OCI-LY1 (cell line): ENCODE results near the gene ARHGEF17.
A peak's percentile ranks its signal among the peaks of the same experiment; 100 is the strongest.

Experiments used
- H2AFZ ChIP-seq: fragments of 200-600 bp; sonication (generic), shearing (Covaris generic); 2 replicates; pipeline ENCODE4 v1.6.0; 2014; ENCODE audit warnings: antibody characterized with exemption, mild to moderate bottlenecking, low read length
- H3F3A ChIP-seq: fragments of 200-600 bp; sonication (generic), shearing (Covaris generic); 2 replicates; pipeline ENCODE4 v1.6.0; 2014; ENCODE audit warnings: mild to moderate bottlenecking, antibody characterized with exemption, low read length, moderate library complexity; ENCODE audit not compliant: insufficient read depth
- H3K27ac ChIP-seq: fragments of 200-600 bp; sonication (generic); 2 replicates; pipeline ENCODE4 v1.5.1; 2014; ENCODE audit warnings: low read length, mixed run types, mild to moderate bottlenecking, low read depth; ENCODE audit not compliant: poor library complexity, severe bottlenecking
- H3K27me3 ChIP-seq: fragments of 200-600 bp; sonication (generic); 2 replicates; pipeline ENCODE4 v1.6.0; 2014; ENCODE audit warnings: antibody characterized with exemption, mild to moderate bottlenecking, low read length, moderate library complexity; ENCODE audit not compliant: insufficient read depth
- H3K36me3 ChIP-seq: fragments of 200-600 bp; sonication (generic); 2 replicates; pipeline ENCODE4 v1.6.1; 2014; ENCODE audit warnings: mild to moderate bottlenecking, antibody characterized with exemption, low read length, moderate library complexity, mixed read lengths; ENCODE audit not compliant: insufficient read depth
- H3K4me1 ChIP-seq: fragments of 200-600 bp; sonication (generic); 2 replicates; pipeline ENCODE4 v1.5.1; 2014; ENCODE audit warnings: mild to moderate bottlenecking, low read length, moderate library complexity; ENCODE audit not compliant: insufficient read depth, severe bottlenecking
- H3K4me2 ChIP-seq: fragments of 200-600 bp; sonication (generic), shearing (Covaris generic); 2 replicates; pipeline ENCODE4 v1.6.1; 2014; ENCODE audit warnings: low read length
- H3K4me3 ChIP-seq: fragments of 200-600 bp; sonication (generic); 2 replicates; pipeline ENCODE4 v1.5.1; 2014; ENCODE audit warnings: low read length, low read depth, mild to moderate bottlenecking, mixed read lengths; ENCODE audit not compliant: poor library complexity, severe bottlenecking
- H3K79me2 ChIP-seq: fragments of 200-600 bp; shearing (Covaris generic); 2 replicates; pipeline ENCODE4 v1.6.1; 2016; ENCODE audit warnings: mixed run types, low read length, mixed read lengths; ENCODE audit not compliant: insufficient read depth
- H3K9ac ChIP-seq: fragments of 200-600 bp; sonication (generic), shearing (Covaris generic); 2 replicates; pipeline ENCODE4 v1.6.1; 2014; ENCODE audit warnings: mild to moderate bottlenecking, low read length, mixed read lengths
- H3K9me2 ChIP-seq: fragments of 200-600 bp; sonication (generic), shearing (Covaris generic); 2 replicates; pipeline ENCODE4 v1.6.1; 2014; ENCODE audit warnings: low read depth, mild to moderate bottlenecking, low read length, mixed read lengths
- H3K9me3 ChIP-seq: fragments of 200-600 bp; shearing (Covaris generic); 2 replicates; pipeline ENCODE4 v1.6.1; 2014; ENCODE audit warnings: low read length, mixed read lengths
- H4K20me1 ChIP-seq: fragments of 200-600 bp; sonication (generic), shearing (Covaris generic); 2 replicates; pipeline ENCODE4 v1.6.0; 2016; ENCODE audit warnings: mild to moderate bottlenecking, low read length; ENCODE audit not compliant: insufficient read depth
- EZH2 ChIP-seq: fragments of 200-600 bp; sonication (generic), shearing (Covaris generic); IDR thresholded peaks from 2 replicates; pipeline ENCODE4 v1.8.0; 2017; ENCODE audit warnings: borderline replicate concordance, mixed run types, mild to moderate bottlenecking, antibody characterized with exemption, low read length, moderate library complexity, mixed read lengths
- TF ChIP-seq, protein P1 (sequence below): fragments of 200-600 bp; sonication (generic), shearing (Covaris generic); IDR thresholded peaks from 2 replicates; pipeline ENCODE4 v1.5.1; 2017; ENCODE audit warnings: mild to moderate bottlenecking, antibody characterized with exemption, low read length, moderate library complexity, mixed read lengths

ARHGEF17 gene

DNA sequence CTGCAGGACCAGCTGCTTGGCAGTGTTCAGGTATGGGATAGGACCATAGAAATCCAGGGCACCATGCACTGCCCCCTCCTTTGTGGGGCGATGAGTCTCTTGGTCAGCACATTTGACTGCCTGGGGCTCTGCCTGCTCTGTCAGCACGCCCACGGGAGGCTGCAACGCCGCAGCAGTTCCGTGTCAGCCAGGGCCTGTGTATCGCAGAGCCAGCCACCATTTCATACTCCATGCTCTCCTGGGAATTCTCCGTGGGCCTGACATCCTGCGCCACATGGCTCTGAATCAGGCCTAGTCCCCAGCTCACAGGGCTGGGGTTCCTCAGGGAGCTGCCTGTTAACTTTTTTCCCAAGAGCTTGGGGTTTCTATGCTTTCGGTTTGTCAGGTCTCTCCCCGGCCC lies 51.3 kb downstream of the ARHGEF17 start:
- Histone ChIP-seq H3K27ac (no peak overlapping the region), H4K20me1 (no peaks in the 10 kb centered on the region), H3K79me2 (no peaks in the 10 kb centered on the region), H2AFZ (no peak overlapping the region), H3K9me2 (no peaks in the 10 kb centered on the region), H3K36me3 (no peaks in the 10 kb centered on the region), H3K27me3 (no peaks in the 10 kb centered on the region), H3K4me1 (peaks cover 4% of the 10 kb centered on the region), H3F3A (no peaks in the 10 kb centered on the region), H3K9ac (no peak overlapping the region), H3K4me3 (no peak overlapping the region), H3K4me2 (no peak overlapping the region), H3K9me3 (no peaks in the 10 kb centered on the region)
- no peak for TF ChIP-seq EZH2
- TF ChIP-seq, protein P1, sequence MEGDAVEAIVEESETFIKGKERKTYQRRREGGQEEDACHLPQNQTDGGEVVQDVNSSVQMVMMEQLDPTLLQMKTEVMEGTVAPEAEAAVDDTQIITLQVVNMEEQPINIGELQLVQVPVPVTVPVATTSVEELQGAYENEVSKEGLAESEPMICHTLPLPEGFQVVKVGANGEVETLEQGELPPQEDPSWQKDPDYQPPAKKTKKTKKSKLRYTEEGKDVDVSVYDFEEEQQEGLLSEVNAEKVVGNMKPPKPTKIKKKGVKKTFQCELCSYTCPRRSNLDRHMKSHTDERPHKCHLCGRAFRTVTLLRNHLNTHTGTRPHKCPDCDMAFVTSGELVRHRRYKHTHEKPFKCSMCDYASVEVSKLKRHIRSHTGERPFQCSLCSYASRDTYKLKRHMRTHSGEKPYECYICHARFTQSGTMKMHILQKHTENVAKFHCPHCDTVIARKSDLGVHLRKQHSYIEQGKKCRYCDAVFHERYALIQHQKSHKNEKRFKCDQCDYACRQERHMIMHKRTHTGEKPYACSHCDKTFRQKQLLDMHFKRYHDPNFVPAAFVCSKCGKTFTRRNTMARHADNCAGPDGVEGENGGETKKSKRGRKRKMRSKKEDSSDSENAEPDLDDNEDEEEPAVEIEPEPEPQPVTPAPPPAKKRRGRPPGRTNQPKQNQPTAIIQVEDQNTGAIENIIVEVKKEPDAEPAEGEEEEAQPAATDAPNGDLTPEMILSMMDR = no peak

DNA sequence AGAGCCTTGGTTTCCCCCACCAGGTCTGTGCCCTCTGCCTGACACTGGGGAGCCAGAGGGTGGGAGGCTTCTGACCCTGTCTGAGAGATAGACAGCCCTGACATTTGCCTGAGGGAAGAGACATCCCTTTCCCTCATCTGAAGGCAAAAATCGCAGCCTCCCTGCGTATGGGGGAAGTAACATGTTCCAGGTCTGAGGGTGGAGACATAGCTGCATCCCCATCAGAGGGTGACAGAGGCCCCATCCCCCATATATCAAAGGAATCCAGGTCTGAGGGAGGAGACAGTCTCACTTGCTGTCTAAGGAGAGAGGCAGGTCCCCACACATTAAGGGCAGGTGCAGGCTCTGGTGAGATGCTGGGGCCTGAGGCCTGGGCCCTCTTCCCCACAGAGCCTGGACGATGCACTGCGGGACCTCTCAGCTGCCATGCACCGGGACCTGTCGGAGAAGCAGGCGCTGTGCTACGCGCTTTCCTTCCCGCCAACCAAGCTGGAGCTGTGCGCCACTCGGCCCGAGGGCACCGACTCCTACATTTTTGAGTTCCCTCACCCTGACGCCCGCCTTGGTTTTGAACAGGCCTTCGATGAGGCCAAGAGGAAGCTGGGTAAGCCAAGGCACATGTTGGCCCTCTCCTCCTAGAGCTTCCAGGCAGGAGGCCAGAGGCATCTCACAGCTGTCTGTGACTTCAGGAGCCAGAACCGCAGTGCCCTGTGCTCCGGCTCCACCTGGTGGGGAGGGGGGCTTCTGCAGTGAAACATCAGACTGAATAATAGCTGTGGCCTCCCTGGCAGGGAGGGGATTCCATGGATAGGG lies 52.1 kb downstream of the ARHGEF17 start:
- Histone ChIP-seq H3K4me1 (peaks cover 4% of the 10 kb centered on the region), H3F3A (no peaks in the 10 kb centered on the region), H3K9me2 (no peaks in the 10 kb centered on the region), H3K36me3 (no peaks in the 10 kb centered on the region), H4K20me1 (no peaks in the 10 kb centered on the region), H2AFZ (no peak overlapping the region), H3K9me3 (no peaks in the 10 kb centered on the region), H3K27me3 (no peaks in the 10 kb centered on the region), H3K9ac (no peak overlapping the region), H3K4me2 (no peak overlapping the region), H3K4me3 (no peak overlapping the region), H3K79me2 (no peaks in the 10 kb centered on the region), H3K27ac (no peak overlapping the region)
- no peak for TF ChIP-seq EZH2
- TF ChIP-seq, protein P1 = peak; percentile 51; the same call in 1 of the 2 replicates

DNA sequence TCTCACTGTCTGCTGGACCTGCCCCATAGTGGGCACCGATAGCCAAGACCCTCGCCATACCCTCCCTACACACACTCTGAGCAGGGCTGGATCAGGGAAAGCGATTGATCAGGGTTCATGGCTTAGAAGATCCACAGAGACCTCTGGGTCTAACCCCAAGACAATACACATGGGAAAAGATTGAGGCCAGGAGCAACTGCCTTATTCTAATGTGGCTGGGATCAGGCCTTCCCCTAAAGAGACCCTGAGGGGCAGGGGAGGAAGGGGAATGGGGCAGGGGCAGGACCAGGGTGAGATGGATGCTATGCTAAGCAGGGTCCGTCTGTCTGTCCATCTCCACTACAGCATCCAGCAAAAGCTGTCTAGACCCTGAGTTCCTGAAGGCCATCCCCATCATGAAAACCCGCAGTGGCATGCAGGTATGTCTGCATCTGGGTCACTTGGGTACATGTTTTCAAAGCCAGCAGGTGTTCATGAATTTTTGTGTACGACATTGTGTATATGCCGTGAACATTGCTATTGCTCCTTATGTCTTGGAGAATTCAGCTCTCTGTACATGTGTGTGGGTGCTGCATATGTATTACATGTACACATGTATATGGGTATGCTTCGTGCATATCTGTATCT lies 52.8 kb downstream of the ARHGEF17 start:
- H3K79me2 ChIP-seq = no peaks in the 10 kb centered on the region
- H3K9me3 ChIP-seq = no peaks in the 10 kb centered on the region
- no peak for TF ChIP-seq EZH2
- TF ChIP-seq, protein P1 = 0 out of 2 replicates have a peak, but pooled peaks have one; percentile 2
- H3K27me3 ChIP-seq = no peaks in the 10 kb centered on the region
- no peaks in the 10 kb centered on the region for H3F3A ChIP-seq
- H3K4me2 ChIP-seq = no peak overlapping the region
- H3K27ac ChIP-seq = no peak overlapping the region
- no peaks in the 10 kb centered on the region for H3K9me2 ChIP-seq
- no peaks in the 10 kb centered on the region for H4K20me1 ChIP-seq
- peaks cover 7% of the 10 kb centered on the region for H3K4me1 ChIP-seq
- H3K36me3 ChIP-seq = no peaks in the 10 kb centered on the region
- no peak overlapping the region for H2AFZ ChIP-seq
- H3K4me3 ChIP-seq = no peak overlapping the region
- no peak overlapping the region for H3K9ac ChIP-seq
